ENCODE results near the gene RPRML. TPM values are rescaled to one million over a fixed set of nuclear protein-coding genes. Genes with fewer than 3 reads are reported as not detected.
"Not testable (repeated sequence)": the region's sequence is repeated elsewhere in the genome, so short reads cannot be mapped to it uniquely, and the experiment has no call there.

Gene RPRML
- total RNA-seq, 4 donors from 2014 or later, result 0.64 to 6.8 (median 3.3) TPM

- Histone ChIP-seq H3K4me3 (no peak overlapping the region), H3K27me3 (no peaks in the 10 kb centered on the region), H3K27ac (no peak overlapping the region), H3K36me3 (no peaks in the 10 kb centered on the region), H3K4me1 (no peaks in the 10 kb centered on the region), H3K9me3 (no peaks in the 10 kb centered on the region)
- DNase-seq (ENCODE audit: low spot score in 2 of 2), result peak in 1 of 2 donors; percentile 17
- TF ChIP-seq EP300 (IDR thresholded peaks at IDR 0.05) (no peak), POLR2AphosphoS5 (IDR thresholded peaks at IDR 0.05) (no peak), POLR2A (IDR thresholded peaks at IDR 0.05) (no peak), CTCF (IDR thresholded peaks at IDR 0.05) (no peak)
- 93% methylated on average over 11 of the region's 11 CpGs for WGBS
These were observed 10.8 kb upstream of the RPRML start for GRCh38 chr17:46989637-46990431.

GRCh38 chr17:46987927-46988326 is 8.9 kb upstream of the RPRML start:
- not testable (repeated sequence) for H3K4me1 ChIP-seq; H3K36me3 ChIP-seq; H3K27ac ChIP-seq; H3K4me3 ChIP-seq; H3K27me3 ChIP-seq; H3K9me3 ChIP-seq; DNase-seq (ENCODE audit: low spot score in 2 of 2)
- WGBS, result 80% methylated on average over 5 of the region's 5 CpGs

- Histone ChIP-seq H3K27me3 (no peaks in the 10 kb centered on the region), H3K9me3 (no peaks in the 10 kb centered on the region), H3K4me3 (no peak overlapping the region), H3K4me1 (no peaks in the 10 kb centered on the region), H3K36me3 (no peaks in the 10 kb centered on the region), H3K27ac (no peak overlapping the region)
- 83% methylated on average over 7 of the region's 7 CpGs for WGBS
- TF ChIP-seq CTCF (IDR thresholded peaks at IDR 0.05) (no peak), EP300 (IDR thresholded peaks at IDR 0.05) (no peak), POLR2AphosphoS5 (IDR thresholded peaks at IDR 0.05) (no peak), POLR2A (IDR thresholded peaks at IDR 0.05) (no peak)
- no peak for DNase-seq (ENCODE audit: low spot score in 2 of 2)
These were observed 7.3 kb upstream of the RPRML start for GRCh38 chr17:46986366-46986765.

- Histone ChIP-seq H3K9me3 (no peaks in the 10 kb centered on the region), H3K27ac (no peak overlapping the region), H3K4me3 (no peak overlapping the region), H3K4me1 (no peaks in the 10 kb centered on the region), H3K36me3 (no peaks in the 10 kb centered on the region), H3K27me3 (no peaks in the 10 kb centered on the region)
- no peak for DNase-seq (ENCODE audit: low spot score in 2 of 2)
- WGBS, result 70% methylated on average over 5 of the region's 5 CpGs
- TF ChIP-seq POLR2AphosphoS5 (IDR thresholded peaks at IDR 0.05), result no peak
- no peak for TF ChIP-seq EP300 (IDR thresholded peaks at IDR 0.05)
- no peak for TF ChIP-seq POLR2A (IDR thresholded peaks at IDR 0.05)
- no peak for TF ChIP-seq CTCF (IDR thresholded peaks at IDR 0.05)
These were observed 5.8 kb upstream of the RPRML start for GRCh38 chr17:46984892-46985291.

GRCh38 chr17:46984341-46984740 is 5.3 kb upstream of the RPRML start:
- Histone ChIP-seq H3K27ac (no peak overlapping the region), H3K36me3 (no peaks in the 10 kb centered on the region), H3K4me3 (no peak overlapping the region), H3K27me3 (peaks cover 3% of the 10 kb centered on the region), H3K4me1 (peaks cover 4% of the 10 kb centered on the region), H3K9me3 (no peaks in the 10 kb centered on the region)
- no peak for TF ChIP-seq POLR2AphosphoS5 (IDR thresholded peaks at IDR 0.05)
- TF ChIP-seq CTCF (IDR thresholded peaks at IDR 0.05), result no peak
- TF ChIP-seq EP300 (IDR thresholded peaks at IDR 0.05), result no peak
- no peak for TF ChIP-seq POLR2A (IDR thresholded peaks at IDR 0.05)
- 85% methylated on average over 6 of the region's 6 CpGs for WGBS
- DNase-seq (ENCODE audit: low spot score in 2 of 2), result no peak

All from suprapubic skin (tissue), 4 donors.